Fibroblast of lung (primary cell): Measurements from ENCODE around the gene MTA1.

Source experiments
- CTCF ChIP-seq, 2 donors: IDR thresholded peaks in 1 of 2; conservative IDR thresholded peaks in 1 of 2; 1 replicate in 1 of 2; 2 replicates in 1 of 2; pipeline ENCODE4 v1.5.1; 2011 to 2012; ENCODE audit warnings: low read length in 2 of 2, control low read depth in 1 of 2, inconsistent platforms in 1 of 2, low read depth in 1 of 2, mild to moderate bottlenecking in 1 of 2
- EZH2 ChIP-seq: IDR thresholded peaks from 2 replicates; pipeline ENCODE4 v1.5.1; 2012; ENCODE audit warnings: low read length, control low read depth, mild to moderate bottlenecking; ENCODE audit errors: missing control alignments

- no peak for TF ChIP-seq CTCF (conservative IDR thresholded peaks at IDR 0.05 in 1 of 2, IDR thresholded peaks at IDR 0.05 in 1 of 2; ENCODE audit: low read depth in 1 of 2, low read length in 2 of 2)
- TF ChIP-seq EZH2, result no peak
These were observed 100.5 kb downstream of the MTA1 start for GRCh38 chr14:105519946-105520698.
